PC-9 (cell line): ENCODE data around the gene RIPOR2.

Source experiments
- EZH2 ChIP-seq: fragments of 200-600 bp; sonication (generic); IDR thresholded peaks from 2 replicates; pipeline ENCODE4 v1.8.0; 2017; ENCODE audit warnings: antibody characterized with exemption, low read depth
- TF ChIP-seq, protein P1 (sequence below): fragments of 200-600 bp; sonication (generic); conservative IDR thresholded peaks from 2 replicates; pipeline ENCODE4 v1.6.1; 2017; ENCODE audit warnings: mixed run types, antibody characterized with exemption, mild to moderate bottlenecking, moderate library complexity

DNA sequence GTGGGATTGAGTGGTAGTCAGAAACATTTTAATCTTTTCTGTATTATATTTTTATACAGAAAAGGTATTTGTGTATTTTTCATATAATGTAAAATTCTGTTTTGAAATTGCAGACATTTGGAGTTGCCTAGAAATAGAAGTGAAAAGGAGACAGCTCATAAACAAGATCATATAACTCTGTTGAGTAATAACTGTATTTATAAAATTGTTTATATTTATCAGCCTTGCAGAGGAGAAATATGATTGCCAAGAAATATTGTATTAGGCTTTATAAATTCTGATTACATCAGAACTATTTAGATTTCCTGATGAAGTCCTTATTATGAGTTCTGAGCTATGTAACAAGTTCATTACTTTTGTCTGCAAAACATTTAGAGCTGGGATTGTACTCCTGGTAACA lies 55.3 kb downstream of the RIPOR2 start:
- TF ChIP-seq, protein P1, sequence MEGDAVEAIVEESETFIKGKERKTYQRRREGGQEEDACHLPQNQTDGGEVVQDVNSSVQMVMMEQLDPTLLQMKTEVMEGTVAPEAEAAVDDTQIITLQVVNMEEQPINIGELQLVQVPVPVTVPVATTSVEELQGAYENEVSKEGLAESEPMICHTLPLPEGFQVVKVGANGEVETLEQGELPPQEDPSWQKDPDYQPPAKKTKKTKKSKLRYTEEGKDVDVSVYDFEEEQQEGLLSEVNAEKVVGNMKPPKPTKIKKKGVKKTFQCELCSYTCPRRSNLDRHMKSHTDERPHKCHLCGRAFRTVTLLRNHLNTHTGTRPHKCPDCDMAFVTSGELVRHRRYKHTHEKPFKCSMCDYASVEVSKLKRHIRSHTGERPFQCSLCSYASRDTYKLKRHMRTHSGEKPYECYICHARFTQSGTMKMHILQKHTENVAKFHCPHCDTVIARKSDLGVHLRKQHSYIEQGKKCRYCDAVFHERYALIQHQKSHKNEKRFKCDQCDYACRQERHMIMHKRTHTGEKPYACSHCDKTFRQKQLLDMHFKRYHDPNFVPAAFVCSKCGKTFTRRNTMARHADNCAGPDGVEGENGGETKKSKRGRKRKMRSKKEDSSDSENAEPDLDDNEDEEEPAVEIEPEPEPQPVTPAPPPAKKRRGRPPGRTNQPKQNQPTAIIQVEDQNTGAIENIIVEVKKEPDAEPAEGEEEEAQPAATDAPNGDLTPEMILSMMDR = no peak
- no peak for TF ChIP-seq EZH2
